ENCODE data around the gene LCN15.
"Not testable (repeated sequence)": the region's sequence is repeated elsewhere in the genome, so short reads cannot be mapped to it uniquely, and the experiment has no call there.

- not testable (repeated sequence) for TF ChIP-seq POLR2A, POLR2AphosphoS5, EP300 (IDR thresholded peaks at IDR 0.05)
- TF ChIP-seq, protein P1, sequence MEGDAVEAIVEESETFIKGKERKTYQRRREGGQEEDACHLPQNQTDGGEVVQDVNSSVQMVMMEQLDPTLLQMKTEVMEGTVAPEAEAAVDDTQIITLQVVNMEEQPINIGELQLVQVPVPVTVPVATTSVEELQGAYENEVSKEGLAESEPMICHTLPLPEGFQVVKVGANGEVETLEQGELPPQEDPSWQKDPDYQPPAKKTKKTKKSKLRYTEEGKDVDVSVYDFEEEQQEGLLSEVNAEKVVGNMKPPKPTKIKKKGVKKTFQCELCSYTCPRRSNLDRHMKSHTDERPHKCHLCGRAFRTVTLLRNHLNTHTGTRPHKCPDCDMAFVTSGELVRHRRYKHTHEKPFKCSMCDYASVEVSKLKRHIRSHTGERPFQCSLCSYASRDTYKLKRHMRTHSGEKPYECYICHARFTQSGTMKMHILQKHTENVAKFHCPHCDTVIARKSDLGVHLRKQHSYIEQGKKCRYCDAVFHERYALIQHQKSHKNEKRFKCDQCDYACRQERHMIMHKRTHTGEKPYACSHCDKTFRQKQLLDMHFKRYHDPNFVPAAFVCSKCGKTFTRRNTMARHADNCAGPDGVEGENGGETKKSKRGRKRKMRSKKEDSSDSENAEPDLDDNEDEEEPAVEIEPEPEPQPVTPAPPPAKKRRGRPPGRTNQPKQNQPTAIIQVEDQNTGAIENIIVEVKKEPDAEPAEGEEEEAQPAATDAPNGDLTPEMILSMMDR (IDR thresholded peaks at IDR 0.05), result not testable (repeated sequence)
Observed at GRCh38 chr9:136755302-136756133, 8.8 kb downstream of the LCN15 start.

Data from stomach (tissue), 4 donors.